GM11168 (cell line): Measurements from ENCODE around the gene KICS2.

ENCODE experiments used
- in situ Hi-C: fragments of 300-500 bp; cut with MboI; formaldehyde crosslinking; loops from one replicate; pipeline ENCODE4 v1.12.0; 2022; ENCODE audit warnings: low sequenced_read_pairs; ENCODE audit not compliant: unreplicated experiment

KICS2 gene

DNA sequence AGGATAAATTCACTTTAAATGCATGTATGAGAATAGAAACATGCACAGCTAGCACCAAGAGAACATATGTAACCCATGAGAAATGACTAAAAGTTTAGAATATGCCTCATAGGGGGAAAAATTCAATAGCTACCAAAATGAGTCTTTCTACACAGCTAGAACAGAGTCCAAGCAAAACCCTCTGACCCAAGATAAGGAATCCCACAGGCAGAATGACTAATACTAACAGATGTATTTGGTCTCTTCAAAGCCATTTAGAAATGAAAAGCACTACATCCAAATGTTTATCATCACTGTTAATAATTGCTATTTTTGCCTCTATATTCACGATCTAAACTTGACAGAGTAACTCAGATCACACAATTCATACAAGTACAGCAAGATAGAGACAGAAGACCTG lies 44.0 kb downstream of the KICS2 start:
- in situ Hi-C loops = no loop called here

DNA sequence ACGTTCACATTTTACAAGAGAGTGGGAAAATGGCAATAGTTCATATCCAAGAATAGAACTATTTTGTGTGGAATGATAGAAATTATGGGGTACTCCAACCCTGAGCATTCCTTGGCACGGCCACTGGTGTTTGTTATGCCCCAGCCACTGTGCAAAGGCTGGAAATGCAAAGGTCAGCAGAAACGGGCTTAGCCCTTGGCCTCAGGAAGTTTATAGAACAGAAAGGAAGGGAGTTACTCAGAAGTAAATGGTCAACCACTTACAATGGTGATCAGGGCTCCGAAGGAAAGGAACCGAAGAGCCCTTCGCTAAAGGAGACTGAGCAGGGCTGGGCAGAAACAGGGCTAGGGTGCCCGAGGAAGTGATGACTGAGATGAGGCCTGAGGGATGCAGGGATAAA lies 45.1 kb downstream of the KICS2 start:
- in situ Hi-C loops = no loop called here

GRCh38 chr12:64175254-64175945 lies 46.7 kb downstream of the KICS2 start:
- in situ Hi-C loops = no loop called here

GRCh38 chr12:64173456-64173855 lies 48.6 kb downstream of the KICS2 start:
- in situ Hi-C loops = no loop called here
